ENCODE results near the gene NCBP3.
"Not testable (repeated sequence)": the region's sequence is repeated elsewhere in the genome, so short reads cannot be mapped to it uniquely, and the experiment has no call there.

The NCBP3 gene

DNA sequence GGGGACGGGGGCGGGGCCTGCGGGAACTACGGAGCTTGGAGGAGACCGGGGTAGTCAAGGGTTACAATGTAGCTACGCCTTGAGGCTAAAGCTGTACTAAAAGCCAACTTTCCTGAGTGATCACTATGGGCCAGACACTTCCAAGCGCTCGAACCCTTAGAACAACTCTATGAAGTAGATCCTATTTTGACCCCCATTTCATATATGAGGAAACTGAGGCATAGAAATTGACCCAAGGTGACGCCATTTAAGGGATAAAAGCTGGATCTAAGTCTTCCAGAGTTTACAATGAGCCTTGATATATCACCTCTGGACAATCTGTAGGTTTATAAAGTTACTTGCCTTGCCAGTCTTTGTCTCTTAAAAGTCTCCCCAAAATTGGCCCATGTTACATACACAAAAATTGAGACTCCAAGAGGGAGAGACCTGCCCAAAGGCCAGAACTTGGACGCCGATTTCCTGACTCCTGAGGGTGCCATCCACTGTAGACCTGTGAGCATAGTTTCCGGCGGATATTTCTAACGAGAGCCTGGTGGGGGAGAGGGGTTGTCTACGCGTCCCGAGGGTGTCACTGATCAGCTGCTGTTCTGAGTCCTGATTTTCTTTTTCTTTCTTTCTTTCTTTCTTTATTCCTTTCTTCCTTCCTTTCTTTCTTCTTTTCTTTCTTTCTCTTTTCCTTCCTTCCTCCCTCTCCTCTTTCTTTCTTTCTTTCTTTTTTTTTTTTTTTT lies 555 bp upstream of the NCBP3 start:
- DNase-seq = no peak

GRCh38 chr17:3845291-3845620 lies 790 bp downstream of the NCBP3 start:
- no peak for DNase-seq

GRCh38 chr17:3844556-3844955 lies 1.5 kb downstream of the NCBP3 start:
- DNase-seq = not testable (repeated sequence)

GRCh38 chr17:3843935-3844516 lies 2.0 kb downstream of the NCBP3 start:
- no peak for DNase-seq

DNA sequence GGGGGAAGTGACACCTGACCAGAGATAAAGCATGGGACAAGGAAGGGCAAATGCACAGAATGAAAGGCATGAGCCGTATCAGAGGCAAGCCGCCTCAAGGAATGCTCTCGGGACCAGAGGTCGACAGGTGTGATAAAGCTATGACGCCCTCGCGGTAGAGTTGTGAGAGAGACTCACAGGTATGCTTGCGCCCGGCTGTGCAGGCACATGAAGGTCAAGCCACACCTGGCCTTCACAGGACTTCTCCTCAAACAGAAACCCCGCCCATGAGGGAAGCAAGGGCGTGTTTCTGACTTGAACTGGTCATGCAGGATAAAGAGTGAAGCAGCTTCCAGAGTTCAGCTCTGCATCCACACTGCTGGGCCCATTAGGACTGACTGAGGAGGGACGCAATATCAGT lies 7.8 kb downstream of the NCBP3 start:
- DNase-seq = no peak

GRCh38 chr17:3836551-3836950 lies 9.5 kb downstream of the NCBP3 start:
- DNase-seq = no peak

DNA sequence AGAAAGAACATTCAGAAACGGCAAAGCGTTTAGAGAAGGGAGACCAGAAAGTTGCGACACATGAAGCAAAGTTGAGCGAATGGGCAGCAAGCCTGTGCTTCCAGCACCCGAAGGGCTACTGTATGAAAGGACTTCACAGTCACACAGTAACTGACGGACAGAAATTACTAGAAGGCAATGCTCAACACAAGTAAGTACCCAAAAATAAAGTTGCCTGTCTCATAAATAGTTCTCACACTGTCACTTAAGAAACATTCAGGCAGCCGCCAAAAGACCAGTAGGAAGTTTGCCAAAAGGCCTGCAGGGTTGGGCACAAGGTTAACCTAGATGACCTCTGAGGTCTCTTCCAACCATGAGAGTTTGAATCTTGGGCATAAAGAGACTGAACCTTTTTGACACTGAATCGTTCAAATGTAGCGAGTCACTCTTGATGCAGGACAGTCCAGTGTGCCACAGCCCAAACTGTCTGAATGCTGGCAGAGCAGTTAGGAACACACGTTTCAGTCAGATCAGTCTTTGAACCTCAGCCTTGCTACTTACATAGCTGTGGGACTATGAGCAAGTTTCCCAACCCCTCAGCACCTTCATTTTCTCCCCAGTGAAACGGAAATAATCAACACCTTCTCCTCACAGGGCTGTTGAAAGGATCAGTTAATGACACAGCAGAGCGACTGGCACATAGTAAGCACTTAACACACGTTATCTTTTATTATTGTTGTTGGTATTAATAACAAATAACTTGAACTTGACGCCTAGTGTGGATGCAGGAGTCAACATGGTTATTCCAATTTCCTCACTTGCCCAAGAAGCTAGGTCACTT lies 10.4 kb downstream of the NCBP3 start:
- DNase-seq = no peak

- DNase-seq = no peak
These were observed 11.2 kb downstream of the NCBP3 start for GRCh38 chr17:3834811-3835210.

- DNase-seq = no peak
These were observed 17.2 kb downstream of the NCBP3 start for GRCh38 chr17:3828852-3829232.

- no peak for DNase-seq
These were observed 17.7 kb downstream of the NCBP3 start for GRCh38 chr17:3828151-3828851.

DNA sequence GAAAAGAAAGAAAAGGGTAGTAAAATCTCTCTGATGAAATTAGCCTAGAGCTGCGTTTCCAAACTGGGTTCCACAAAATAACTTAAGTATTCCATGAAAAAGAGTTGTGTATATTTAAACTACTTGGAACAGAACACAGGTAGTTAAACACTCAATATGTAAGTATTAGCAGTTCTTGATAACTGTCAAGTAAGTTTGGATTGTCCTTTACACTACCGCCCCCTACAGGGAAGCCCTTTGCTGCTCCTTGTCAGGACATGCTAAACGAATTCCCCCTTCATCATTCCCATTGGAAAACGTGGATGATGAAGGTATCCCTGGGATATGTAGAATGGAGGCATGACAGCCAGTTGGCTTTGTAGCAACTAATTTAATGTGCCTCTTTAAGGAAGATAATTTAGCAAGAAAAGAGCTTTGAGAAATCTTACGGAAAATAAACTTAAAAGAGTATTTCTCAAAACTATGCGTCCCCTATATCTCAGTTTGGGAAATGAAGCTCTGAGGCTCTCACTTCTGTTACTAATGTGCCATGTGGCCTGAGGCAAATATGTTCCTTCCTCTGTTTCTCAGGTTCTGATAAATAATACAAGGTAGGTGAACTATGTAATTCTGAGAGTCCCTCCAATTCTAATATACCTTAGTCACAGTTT lies 18.8 kb downstream of the NCBP3 start:
- DNase-seq = no peak

DNA sequence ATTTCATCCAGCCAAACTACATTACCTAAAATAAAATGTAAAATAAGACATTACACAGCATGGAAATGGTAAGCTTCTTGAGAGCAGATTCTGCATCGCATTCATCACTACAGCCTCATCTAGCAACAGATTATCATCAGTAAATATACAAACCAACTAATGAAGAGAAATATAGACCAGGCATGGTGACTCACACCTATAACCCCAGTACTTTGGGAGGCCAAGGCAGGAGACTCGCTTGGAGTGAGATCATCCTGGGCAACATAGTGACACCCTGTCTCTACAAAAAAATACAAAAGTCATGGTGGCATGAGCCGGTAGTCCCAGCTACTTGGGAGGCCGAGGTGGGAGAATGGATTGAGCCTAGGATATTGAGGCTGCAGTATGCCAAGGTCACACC lies 19.9 kb downstream of the NCBP3 start:
- no peak for DNase-seq

- no peak for DNase-seq
These were observed 24.9 kb downstream of the NCBP3 start for GRCh38 chr17:3821101-3821500.

GRCh38 chr17:3818786-3819185 lies 27.3 kb downstream of the NCBP3 start:
- no peak for DNase-seq

GRCh38 chr17:3817851-3818605 lies 28.0 kb downstream of the NCBP3 start:
- DNase-seq = no peak

GRCh38 chr17:3815925-3816324 lies 30.1 kb downstream of the NCBP3 start:
- no peak for DNase-seq

DNA sequence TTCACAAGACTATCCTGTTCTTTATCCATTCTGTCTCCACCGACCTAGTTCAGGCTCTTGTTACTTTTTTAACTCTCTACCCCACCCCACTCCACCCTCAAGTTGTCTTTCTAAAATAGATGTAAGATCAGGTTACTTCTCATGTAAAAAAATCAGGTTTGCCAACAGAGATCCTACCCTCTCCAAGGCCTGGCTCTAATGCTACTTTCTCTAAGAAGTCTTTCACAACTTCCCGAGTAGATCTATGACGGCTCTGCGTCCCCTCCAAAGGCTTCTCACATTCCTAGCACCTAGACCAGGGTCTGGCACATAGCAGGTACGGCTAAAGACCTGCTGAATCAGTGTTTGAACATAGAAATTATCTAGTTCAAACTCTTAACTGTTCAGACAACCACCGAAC lies 30.9 kb downstream of the NCBP3 start:
- no peak for DNase-seq

- DNase-seq = no peak
These were observed 31.7 kb downstream of the NCBP3 start for GRCh38 chr17:3814361-3814760.

- no peak for DNase-seq
These were observed 32.9 kb downstream of the NCBP3 start for GRCh38 chr17:3813171-3813570.

DNA sequence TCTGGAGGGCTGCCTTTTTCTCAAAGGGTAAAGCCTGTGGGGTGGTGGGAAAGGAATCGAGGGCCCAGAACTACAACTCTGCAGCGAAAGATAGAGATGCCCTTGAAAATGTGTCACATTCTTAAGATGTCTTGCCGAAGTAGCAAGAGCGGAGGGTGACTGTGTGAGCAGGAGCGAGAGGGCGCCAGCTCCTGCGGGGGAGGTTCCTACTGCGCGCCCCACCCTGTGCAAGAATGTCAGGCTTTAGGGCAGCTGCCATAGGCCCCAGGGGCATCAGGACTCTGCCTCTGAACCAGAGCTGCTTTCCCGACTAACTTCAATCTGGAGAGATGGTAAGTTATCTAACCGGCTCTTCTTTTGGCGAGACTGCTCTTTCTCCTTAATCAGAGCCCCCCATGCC lies 33.3 kb downstream of the NCBP3 start:
- DNase-seq = no peak

DNA sequence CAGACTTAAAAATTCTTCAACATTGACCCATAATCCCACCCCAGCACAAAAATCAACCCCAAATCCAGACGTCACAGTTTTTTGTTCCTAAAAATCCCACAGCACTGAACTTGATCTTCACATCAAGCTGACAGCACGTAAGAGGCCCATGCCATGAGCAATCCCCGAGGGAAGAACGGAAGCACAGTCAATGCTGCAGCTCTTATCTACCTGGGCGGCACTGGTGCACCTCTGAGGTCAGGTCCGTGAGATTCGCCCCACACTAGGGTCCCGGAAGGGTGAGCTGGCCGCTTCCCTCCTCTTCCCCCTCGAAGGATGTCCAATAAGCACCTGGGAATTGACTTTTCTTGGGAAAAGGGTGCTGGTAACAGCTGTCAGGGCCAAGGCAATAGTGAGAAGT lies 33.8 kb downstream of the NCBP3 start:
- no peak for DNase-seq

DNA sequence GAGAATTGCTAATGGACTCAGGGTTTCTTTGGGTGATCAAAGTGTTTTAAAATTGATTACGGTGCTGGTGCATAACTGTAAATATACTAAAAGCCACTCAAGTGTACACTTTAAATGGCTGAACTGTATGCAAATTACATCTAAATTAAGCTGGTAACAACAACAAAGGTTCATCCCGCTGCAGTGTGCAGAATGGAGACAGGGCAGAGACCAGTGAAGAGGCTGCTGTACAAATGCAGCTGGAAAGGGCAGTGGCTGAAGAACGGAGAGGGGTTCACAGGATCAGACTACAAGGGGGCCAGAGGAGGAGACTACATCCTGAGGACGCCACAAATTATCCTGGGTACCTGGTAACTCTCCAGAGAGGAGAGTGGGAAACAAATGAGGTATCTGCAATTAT lies 36.0 kb downstream of the NCBP3 start:
- DNase-seq = no peak

Measured in femur (tissue), 1 donor.